AG09319 (cell line): Measurements from ENCODE around the gene MAGIX.
"Not testable (repeated sequence)": the region's sequence is repeated elsewhere in the genome, so short reads cannot be mapped to it uniquely, and the experiment has no call there.

Experiments used
- DNase-seq: peaks from one replicate; pipeline ENCODE4 v3.0.0-alpha.2; 2010; ENCODE audit warnings: low read depth; ENCODE audit errors: extremely low read depth
- TF ChIP-seq, protein P1 (sequence below): IDR thresholded peaks from 2 replicates; pipeline ENCODE4 v1.5.1; 2011; ENCODE audit warnings: low read depth, mild to moderate bottlenecking, inconsistent platforms, low read length, moderate library complexity

Gene MAGIX

DNA sequence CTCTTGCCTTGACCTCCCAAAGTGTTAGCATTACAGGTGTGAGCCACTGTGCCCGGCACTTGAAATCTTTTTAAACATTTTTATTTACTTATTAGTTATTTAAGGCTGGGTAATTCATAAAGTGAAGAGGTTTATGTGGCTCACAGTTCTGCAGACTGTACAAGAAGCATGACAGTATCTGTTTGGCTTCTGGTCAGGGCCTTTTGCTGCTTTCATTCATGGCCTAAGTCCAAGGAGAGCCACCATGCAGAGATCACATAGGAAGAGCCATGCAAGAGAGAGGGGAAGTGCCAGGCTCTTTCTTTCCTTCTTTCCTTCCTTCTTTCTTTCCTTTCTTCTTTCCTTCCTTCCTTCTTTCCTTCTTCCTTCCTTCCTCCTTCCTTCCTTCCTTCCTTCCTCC is 28.8 kb upstream of the MAGIX start:
- TF ChIP-seq, protein P1, sequence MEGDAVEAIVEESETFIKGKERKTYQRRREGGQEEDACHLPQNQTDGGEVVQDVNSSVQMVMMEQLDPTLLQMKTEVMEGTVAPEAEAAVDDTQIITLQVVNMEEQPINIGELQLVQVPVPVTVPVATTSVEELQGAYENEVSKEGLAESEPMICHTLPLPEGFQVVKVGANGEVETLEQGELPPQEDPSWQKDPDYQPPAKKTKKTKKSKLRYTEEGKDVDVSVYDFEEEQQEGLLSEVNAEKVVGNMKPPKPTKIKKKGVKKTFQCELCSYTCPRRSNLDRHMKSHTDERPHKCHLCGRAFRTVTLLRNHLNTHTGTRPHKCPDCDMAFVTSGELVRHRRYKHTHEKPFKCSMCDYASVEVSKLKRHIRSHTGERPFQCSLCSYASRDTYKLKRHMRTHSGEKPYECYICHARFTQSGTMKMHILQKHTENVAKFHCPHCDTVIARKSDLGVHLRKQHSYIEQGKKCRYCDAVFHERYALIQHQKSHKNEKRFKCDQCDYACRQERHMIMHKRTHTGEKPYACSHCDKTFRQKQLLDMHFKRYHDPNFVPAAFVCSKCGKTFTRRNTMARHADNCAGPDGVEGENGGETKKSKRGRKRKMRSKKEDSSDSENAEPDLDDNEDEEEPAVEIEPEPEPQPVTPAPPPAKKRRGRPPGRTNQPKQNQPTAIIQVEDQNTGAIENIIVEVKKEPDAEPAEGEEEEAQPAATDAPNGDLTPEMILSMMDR = no peak
- DNase-seq = no peak

DNA sequence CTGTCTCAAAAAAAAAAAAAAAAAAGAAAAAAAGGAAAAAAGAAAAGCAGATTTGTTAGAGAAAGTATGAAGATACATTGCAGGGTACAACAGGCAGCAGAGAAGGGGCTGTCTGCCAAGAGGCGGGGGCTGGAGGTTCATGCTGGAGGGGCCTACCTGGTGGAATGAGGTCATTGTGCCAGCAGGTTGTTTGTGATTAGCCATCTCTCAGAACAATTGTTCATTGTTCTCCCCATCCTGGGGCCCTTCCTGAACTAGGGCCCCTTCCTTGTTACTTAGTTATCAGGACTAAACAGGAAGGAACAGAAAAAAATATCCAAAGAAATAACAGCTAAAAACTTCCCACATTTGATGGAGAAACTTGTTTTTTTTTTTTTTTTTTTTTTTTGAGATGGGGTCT is 25.1 kb upstream of the MAGIX start:
- no peak for DNase-seq
- TF ChIP-seq, protein P1 = no peak

DNA sequence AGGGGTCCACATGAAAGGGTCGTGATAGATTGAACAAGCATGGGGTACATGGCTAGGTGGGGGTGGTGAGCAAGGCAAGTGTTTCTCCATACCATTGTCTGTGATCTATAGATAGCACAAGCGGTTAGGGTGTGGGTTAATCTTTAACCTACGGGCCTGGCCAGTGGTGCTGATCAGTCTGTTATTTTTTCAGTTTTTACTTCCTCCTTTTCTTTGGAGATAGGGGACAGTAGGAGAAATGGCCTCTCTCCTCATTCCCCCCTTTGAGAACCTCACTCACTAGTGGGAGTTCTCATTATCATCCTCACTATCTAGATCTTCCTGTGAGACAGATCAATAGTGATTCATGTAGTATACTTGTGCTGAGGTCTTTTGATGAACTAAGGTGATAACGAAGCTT is 22.8 kb upstream of the MAGIX start:
- DNase-seq = no peak
- TF ChIP-seq, protein P1 = no peak

DNA sequence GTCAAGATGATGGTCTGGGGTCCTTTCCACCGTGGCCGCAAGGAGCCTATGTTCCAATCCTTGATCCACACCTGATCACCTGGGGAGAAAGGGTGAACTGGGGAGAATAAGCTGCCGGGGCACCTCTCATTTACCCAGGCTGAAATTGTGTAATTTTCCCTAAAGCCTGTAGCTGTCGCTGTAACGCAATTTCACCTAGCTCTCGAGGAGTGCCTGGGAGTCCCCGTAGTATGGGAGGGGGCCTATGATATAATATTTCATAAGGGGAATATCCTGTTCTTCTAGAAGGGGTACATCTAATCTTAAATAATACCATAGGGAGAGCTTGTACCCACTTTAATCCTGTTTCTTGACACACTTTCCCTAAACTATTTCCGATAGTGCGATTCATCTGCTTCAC is 20.3 kb upstream of the MAGIX start:
- TF ChIP-seq, protein P1 = peak; percentile 36
- not testable (repeated sequence) for DNase-seq

DNA sequence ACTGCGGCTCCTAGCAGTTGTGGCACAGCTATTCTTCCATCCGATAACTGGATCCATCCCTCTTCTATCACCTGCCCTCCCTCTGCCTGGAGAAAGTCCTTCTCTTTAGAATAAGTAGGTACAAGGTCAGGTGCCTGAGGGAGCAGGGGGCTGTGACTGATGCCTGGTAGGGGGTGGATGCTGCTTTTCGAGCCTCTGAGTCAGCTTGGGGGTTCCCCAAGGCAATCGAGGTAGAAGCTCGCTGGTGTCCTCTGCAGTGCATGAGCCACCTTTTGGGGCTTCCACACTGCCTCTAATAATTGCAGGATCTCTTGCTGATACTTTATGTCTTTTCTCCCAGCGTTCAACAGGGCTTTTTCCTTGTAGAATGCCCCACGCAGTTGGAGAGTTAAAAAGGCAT is 19.4 kb upstream of the MAGIX start:
- DNase-seq = not testable (repeated sequence)

DNA sequence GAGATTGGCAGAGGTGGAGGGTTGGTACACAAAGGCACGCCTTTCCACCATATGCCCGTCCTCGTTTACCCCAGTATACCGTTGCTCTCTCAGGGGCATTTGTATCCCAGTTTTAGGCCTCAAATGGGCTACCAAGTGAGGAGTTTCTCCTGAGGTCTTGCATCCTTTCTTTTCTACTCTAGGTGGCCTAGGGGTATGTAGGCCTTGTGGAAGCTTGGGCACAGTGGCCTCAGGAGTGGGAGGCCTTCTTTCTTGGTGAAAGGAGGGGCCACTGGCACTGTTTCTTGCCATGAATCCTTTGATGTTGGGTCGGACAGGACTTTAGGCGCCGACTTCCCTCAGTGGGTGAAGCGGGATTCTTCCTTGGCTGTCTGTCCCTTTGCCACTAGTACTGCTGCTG is 15.3 kb upstream of the MAGIX start:
- DNase-seq = no peak
- TF ChIP-seq, protein P1 = no peak

DNA sequence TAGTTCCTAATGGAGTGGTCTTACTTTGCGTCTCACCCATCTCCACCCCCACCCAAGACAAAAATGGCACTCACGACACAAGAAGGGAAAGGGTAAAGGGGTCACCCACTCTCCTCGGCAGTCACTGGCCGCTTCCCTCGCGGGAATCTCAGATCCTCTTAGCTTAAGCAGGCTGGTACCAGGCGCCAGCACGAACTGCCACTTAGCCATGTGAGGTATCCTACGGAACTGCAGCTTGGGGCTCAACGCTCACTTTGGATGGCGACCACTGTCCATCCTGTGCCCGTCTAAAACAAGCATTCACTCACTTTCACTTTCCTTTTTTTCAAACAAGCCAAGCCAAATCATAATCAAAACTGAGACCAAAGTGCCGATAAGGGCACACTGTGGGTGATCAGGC is 14.6 kb upstream of the MAGIX start:
- TF ChIP-seq, protein P1 = no peak
- DNase-seq = no peak

DNA sequence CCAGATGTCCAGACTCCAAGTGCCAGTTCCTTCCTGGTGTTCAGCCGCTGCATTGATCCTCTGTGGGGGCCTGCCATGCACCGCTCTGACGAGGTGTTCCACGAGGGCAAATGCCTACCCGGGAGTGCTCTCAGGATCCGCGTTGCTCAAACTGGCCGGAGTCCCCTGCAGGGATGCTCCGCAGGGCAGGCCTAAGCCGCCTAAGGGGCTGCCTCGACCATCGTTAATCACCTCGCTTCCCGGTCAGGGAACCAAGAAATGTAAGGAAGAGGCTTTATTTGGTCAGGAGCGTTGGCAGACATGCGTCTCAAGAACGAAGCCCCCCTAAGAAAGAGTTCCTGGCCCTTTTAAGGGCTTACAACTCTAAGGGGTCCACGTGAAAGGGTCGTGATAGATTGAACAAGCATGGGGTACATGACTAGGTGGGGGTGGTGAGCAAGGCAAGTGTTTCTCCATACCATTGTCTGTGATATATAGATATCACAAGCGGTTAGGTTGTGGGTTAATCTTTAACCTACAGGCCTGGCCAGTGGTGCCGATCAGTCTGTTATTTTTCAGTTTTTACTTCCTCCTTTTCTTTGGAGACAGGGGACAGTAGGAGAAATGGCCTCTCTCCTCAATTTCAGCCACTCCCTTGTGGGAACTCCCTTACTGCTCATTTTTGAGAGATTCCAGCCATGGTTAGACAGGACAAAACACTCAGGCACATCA is 14.0 kb upstream of the MAGIX start:
- not testable (repeated sequence) for DNase-seq

DNA sequence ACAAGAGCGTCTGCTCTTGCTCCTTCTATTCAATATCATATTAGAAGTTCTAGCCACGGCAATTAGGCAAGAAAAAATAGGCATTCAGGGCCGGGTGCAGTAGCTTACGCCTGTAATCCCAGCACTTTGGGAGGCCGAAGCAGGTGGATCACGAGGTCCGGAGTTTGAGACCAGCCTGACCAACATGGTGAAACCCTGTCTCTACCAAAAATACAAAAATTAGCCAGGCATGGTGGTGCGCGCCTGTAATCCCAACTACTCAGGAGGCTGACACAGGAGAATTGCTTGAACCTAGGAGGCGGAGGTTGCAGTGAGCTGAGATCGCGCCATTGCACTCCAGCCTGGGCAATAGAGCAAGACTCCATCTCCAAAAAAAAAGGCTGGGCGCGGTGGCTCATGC is 13.3 kb upstream of the MAGIX start:
- DNase-seq = not testable (repeated sequence)
